ENCODE results near the gene MUC5AC. TPM values are rescaled to one million over a fixed set of nuclear protein-coding genes. Genes with fewer than 3 reads are reported as not detected.

MUC5AC gene
- total RNA-seq, 1 donor from 2014 or later = not detected

- H3K4me3 ChIP-seq (ENCODE audit: low read depth, low read length) = no peak overlapping the region
- no peak for TF ChIP-seq CTCF (conservative IDR thresholded peaks at IDR 0.05; ENCODE audit: low read depth, low read length)
- no peak for DNase-seq (ENCODE audit: low read depth)
Measured at GRCh38 chr11:1201395-1202153, 43.8 kb downstream of the MUC5AC start.

GRCh38 chr11:1202154-1202775 is 44.5 kb downstream of the MUC5AC start:
- H3K4me3 ChIP-seq (ENCODE audit: low read depth, low read length) = no peak overlapping the region
- no peak for DNase-seq (ENCODE audit: low read depth)
- no peak for TF ChIP-seq CTCF (conservative IDR thresholded peaks at IDR 0.05; ENCODE audit: low read depth, low read length)

- TF ChIP-seq CTCF (conservative IDR thresholded peaks at IDR 0.05; ENCODE audit: low read depth, low read length) = peak; percentile 84
- no peak overlapping the region for H3K4me3 ChIP-seq (ENCODE audit: low read depth, low read length)
- no peak for DNase-seq (ENCODE audit: low read depth)
Measured at GRCh38 chr11:1202776-1203504, 45.2 kb downstream of the MUC5AC start.

- TF ChIP-seq CTCF (conservative IDR thresholded peaks at IDR 0.05; ENCODE audit: low read depth, low read length) = no peak
- no peak overlapping the region for H3K4me3 ChIP-seq (ENCODE audit: low read depth, low read length)
- no peak for DNase-seq (ENCODE audit: low read depth)
Measured at GRCh38 chr11:1203505-1204271, 45.9 kb downstream of the MUC5AC start.

GRCh38 chr11:1204381-1205101 is 46.8 kb downstream of the MUC5AC start:
- TF ChIP-seq CTCF (conservative IDR thresholded peaks at IDR 0.05; ENCODE audit: low read depth, low read length) = no peak
- H3K4me3 ChIP-seq (ENCODE audit: low read depth, low read length) = no peak overlapping the region
- no peak for DNase-seq (ENCODE audit: low read depth)
